HG02973 (cell line): Measurements from ENCODE around the gene CLDN24.

ENCODE experiments used
- ATAC-seq: cut with Tn5 transposase; IDR thresholded peaks from one replicate; pipeline ENCODE4 v1.9.1; 2021; ENCODE audit warnings: moderate library complexity; ENCODE audit not compliant: unreplicated experiment

Gene CLDN24

GRCh38 chr4:183323295-183323694 lies 1.1 kb upstream of the CLDN24 start:
- no peak for ATAC-seq

- no peak for ATAC-seq
Measured at GRCh38 chr4:183321516-183321915, 710 bp downstream of the CLDN24 start.

- ATAC-seq: no peak
Measured at GRCh38 chr4:183321079-183321478, 1.1 kb downstream of the CLDN24 start.

GRCh38 chr4:183320211-183321059 lies 1.8 kb downstream of the CLDN24 start, which contains the start of gene CLDN22:
Gene CLDN22, minus strand, starts transcription at chr4:183320276. Its CDS starts 58 bp downstream, at chr4:183320218.
- ATAC-seq: no peak

- no peak for ATAC-seq
Measured at GRCh38 chr4:183318656-183319055, 3.6 kb downstream of the CLDN24 start.

- no peak for ATAC-seq
Measured at GRCh38 chr4:183314806-183315205, 7.4 kb downstream of the CLDN24 start.

- ATAC-seq: no peak
Measured at GRCh38 chr4:183314336-183314735, 7.9 kb downstream of the CLDN24 start.

GRCh38 chr4:183312841-183313240 lies 9.4 kb downstream of the CLDN24 start:
- ATAC-seq: no peak

GRCh38 chr4:183306811-183307210 lies 15.4 kb downstream of the CLDN24 start:
- no peak for ATAC-seq

GRCh38 chr4:183304538-183304937 lies 17.7 kb downstream of the CLDN24 start:
- ATAC-seq: peak; percentile 17

GRCh38 chr4:183304067-183304466 lies 18.2 kb downstream of the CLDN24 start:
- ATAC-seq: peak; percentile 49

- no peak for ATAC-seq
Measured at GRCh38 chr4:183303301-183303700, 18.9 kb downstream of the CLDN24 start.

GRCh38 chr4:183300655-183301054 lies 21.6 kb downstream of the CLDN24 start:
- ATAC-seq: no peak

GRCh38 chr4:183300070-183300469 lies 22.2 kb downstream of the CLDN24 start:
- no peak for ATAC-seq

GRCh38 chr4:183299464-183299863 lies 22.8 kb downstream of the CLDN24 start:
- ATAC-seq: no peak

- peak; percentile 86 for ATAC-seq
Measured at GRCh38 chr4:183297675-183298074, 24.6 kb downstream of the CLDN24 start.

- ATAC-seq: no peak
Measured at GRCh38 chr4:183295711-183296110, 26.5 kb downstream of the CLDN24 start.

GRCh38 chr4:183291070-183291469 lies 31.2 kb downstream of the CLDN24 start:
- no peak for ATAC-seq

GRCh38 chr4:183289688-183290087 lies 32.5 kb downstream of the CLDN24 start:
- ATAC-seq: no peak

- ATAC-seq: no peak
Measured at GRCh38 chr4:183288955-183289354, 33.3 kb downstream of the CLDN24 start.

GRCh38 chr4:183287677-183288076 lies 34.5 kb downstream of the CLDN24 start:
- peak; percentile 72 for ATAC-seq

- peak; percentile 71 for ATAC-seq
Measured at GRCh38 chr4:183287309-183287659, 34.9 kb downstream of the CLDN24 start.
